Activated CD8-positive, alpha-beta memory T cell treated with anti-CD3 and anti-CD28 coated beads, Interleukin-2, amount 50 U/mL, for 1 hour (primary cell): ENCODE measurements around the gene TBC1D10B.
"Not testable (repeated sequence)": the region's sequence is repeated elsewhere in the genome, so short reads cannot be mapped to it uniquely, and the experiment has no call there.

Experiments
- DNase-seq: peaks from one replicate; pipeline ENCODE4 v3.0.0-alpha.2; 2020; ENCODE audit errors: extremely low read depth

TBC1D10B gene

GRCh38 chr16:30335028-30335597 lies 35.2 kb downstream of the TBC1D10B start:
- peak; percentile 31 for DNase-seq

GRCh38 chr16:30334473-30334989 lies 35.8 kb downstream of the TBC1D10B start:
- DNase-seq = peak; percentile 40

- not testable (repeated sequence) for DNase-seq
Observed at GRCh38 chr16:30324220-30324619, 46.1 kb downstream of the TBC1D10B start.

GRCh38 chr16:30318647-30319046 lies 51.6 kb downstream of the TBC1D10B start:
- not testable (repeated sequence) for DNase-seq

GRCh38 chr16:30310937-30311336 lies 59.4 kb downstream of the TBC1D10B start:
- not testable (repeated sequence) for DNase-seq

- not testable (repeated sequence) for DNase-seq
Observed at GRCh38 chr16:30309255-30309654, 61.0 kb downstream of the TBC1D10B start.
